Thoracic aorta (tissue), 2 donors: ENCODE measurements around the gene CASTOR2. TPM values are rescaled to one million over a fixed set of nuclear protein-coding genes. Genes with fewer than 3 reads are reported as not detected.

Experiments
- ATAC-seq: fragments of 150-250 bp; one replicate; pipeline ENCODE4 v1.8.0; 2017; ENCODE audit warnings: low read depth; ENCODE audit not compliant: insufficient number of reproducible peaks, low FRiP score
- DNase-seq: peaks from one replicate; pipeline ENCODE4 v3.0.0-alpha.2; 2020; ENCODE audit warnings: low spot score
- H3K27ac ChIP-seq, 2 donors: fragments of 200-600 bp; sonication (generic); 1 replicate in 1 of 2; 2 replicates in 1 of 2; pipeline ENCODE4 v1.5.1; 2016; ENCODE audit warnings: mild to moderate bottlenecking in 2 of 2, moderate library complexity in 2 of 2
- H3K27me3 ChIP-seq: fragments of 200-600 bp; sonication (generic); replicated peaks from 2 replicates; pipeline ENCODE4 v1.6.0; 2016; ENCODE audit warnings: mild to moderate bottlenecking; ENCODE audit not compliant: insufficient read depth
- H3K36me3 ChIP-seq: fragments of 200-600 bp; sonication (generic); one replicate; pipeline ENCODE4 v1.5.1; 2016
- H3K4me1 ChIP-seq, 2 donors: fragments of 200-600 bp; sonication (generic); 1 replicate in 1 of 2; 2 replicates in 1 of 2; pipeline versions ENCODE4 v1.5.1 to v1.6.0; 2016; ENCODE audit warnings: low read depth in 2 of 2, mild to moderate bottlenecking in 1 of 2; ENCODE audit not compliant: control insufficient read depth in 1 of 2
- H3K4me3 ChIP-seq: fragments of 200-600 bp; sonication (generic); 2 replicates; pipeline ENCODE4 v1.5.1; 2016; ENCODE audit warnings: mild to moderate bottlenecking
- H3K9me3 ChIP-seq: fragments of 200-600 bp; sonication (generic); 2 replicates; pipeline ENCODE4 v1.5.1; 2016
- CTCF ChIP-seq: fragments of 200-600 bp; sonication (generic); IDR thresholded peaks from one replicate; pipeline ENCODE4 v1.5.1; 2019; ENCODE audit warnings: antibody characterized with exemption
- total RNA-seq, 2 donors: library from RNA; depleted of rRNA; stranded (reverse); fragments of >200 nt; gene quantifications; one replicate each; pipeline versions ENCODE4 v1.1.0 to v1.2.3, GENCODE V29; 2016

Gene CASTOR2
- total RNA-seq, 2 donors from 2014 or later, result 16.3 to 29.9 TPM

GRCh38 chr7:75055155-75055554 lies 90.7 kb downstream of the CASTOR2 start:
- no peaks in the 10 kb centered on the region for H3K9me3 ChIP-seq
- DNase-seq (no peak), ATAC-seq (no peak)
- H3K36me3 ChIP-seq, result peaks cover 31% of the 10 kb centered on the region
- TF ChIP-seq CTCF, result no peak
- peaks cover 27 to 41% of the 10 kb centered on the region in 2 donors for H3K4me1 ChIP-seq
- H3K27ac ChIP-seq, result peak overlapping the region; percentile 86 to 87
- no peak overlapping the region for H3K4me3 ChIP-seq
- no peaks in the 10 kb centered on the region for H3K27me3 ChIP-seq

- Histone ChIP-seq H3K36me3 (peaks cover 41% of the 10 kb centered on the region), H3K4me1 (peaks cover 27 to 41% of the 10 kb centered on the region in 2 donors), H3K4me3 (peak overlapping the region; percentile 1), H3K9me3 (no peaks in the 10 kb centered on the region), H3K27me3 (no peaks in the 10 kb centered on the region), H3K27ac (peak overlapping the region; percentile 86 to 87)
- peak; percentile 15 for TF ChIP-seq CTCF
- ATAC-seq (peak; percentile 61), DNase-seq (no peak)
These were observed 91.6 kb downstream of the CASTOR2 start for GRCh38 chr7:75055830-75056772.

GRCh38 chr7:75058406-75058805 lies 93.9 kb downstream of the CASTOR2 start:
- H3K27me3 ChIP-seq, result no peaks in the 10 kb centered on the region
- peak overlapping the region in 1 of 2 donors; percentile 87 for H3K27ac ChIP-seq
- ATAC-seq (no peak), DNase-seq (no peak)
- H3K4me1 ChIP-seq, result peaks cover 27 to 41% of the 10 kb centered on the region in 2 donors
- H3K9me3 ChIP-seq, result no peaks in the 10 kb centered on the region
- H3K4me3 ChIP-seq, result no peak overlapping the region
- H3K36me3 ChIP-seq, result peaks cover 53% of the 10 kb centered on the region
- TF ChIP-seq CTCF, result no peak

GRCh38 chr7:75064291-75064690 lies 99.8 kb downstream of the CASTOR2 start:
- Histone ChIP-seq H3K4me1 (no peaks in the 10 kb centered on the region), H3K4me3 (no peak overlapping the region), H3K27ac (no peak overlapping the region), H3K9me3 (no peaks in the 10 kb centered on the region), H3K36me3 (peaks cover 83% of the 10 kb centered on the region), H3K27me3 (no peaks in the 10 kb centered on the region)
- DNase-seq (no peak), ATAC-seq (no peak)
- TF ChIP-seq CTCF, result no peak

- Histone ChIP-seq H3K27ac (no peak overlapping the region), H3K9me3 (no peaks in the 10 kb centered on the region), H3K36me3 (peaks cover 85% of the 10 kb centered on the region), H3K4me1 (no peaks in the 10 kb centered on the region), H3K27me3 (no peaks in the 10 kb centered on the region), H3K4me3 (no peak overlapping the region)
- no peak for TF ChIP-seq CTCF
- ATAC-seq (no peak), DNase-seq (no peak)
These were observed 100.3 kb downstream of the CASTOR2 start for GRCh38 chr7:75064801-75065200.
